SK-N-SH (cell line): Measurements from ENCODE around the gene MATR3. TPM values are rescaled to one million over a fixed set of nuclear protein-coding genes. Genes with fewer than 3 reads are reported as not detected.

Experiments used
- CTCF ChIA-PET: fragments of 300-600, 350-600 bp; formaldehyde crosslinking; extraction: SDS; loops from one replicate; lab custom pipeline; 2021; lab: Yijun Ruan, JAX
- POLR2A ChIA-PET: fragments of 350-600 bp; sonication (Branson Sonifier 250); formaldehyde crosslinking; extraction: SDS; loops from one replicate; lab custom pipeline; 2020; ENCODE audit warnings: antibody characterized with exemption, inconsistent platforms; lab: Yijun Ruan, JAX
- DNase-seq: peaks from one replicate; pipeline ENCODE4 v3.0.0; 2012
- H2AFZ ChIP-seq: fragments of 200-600 bp; sonication (generic); 2 replicates; pipeline ENCODE4 v1.8.1; 2016; ENCODE audit warnings: antibody characterized with exemption, mild to moderate bottlenecking, low read depth
- H3F3A ChIP-seq: fragments of 200-600 bp; sonication (generic); replicated peaks from 2 replicates; pipeline ENCODE3; 2016; ENCODE audit warnings: antibody characterized with exemption, mild to moderate bottlenecking; ENCODE audit not compliant: insufficient read depth
- H3K27ac ChIP-seq, 2 experiments: fragments of 200-500 bp in 1 of 2; fragments of 200-600 bp in 1 of 2; sonication (Bioruptor generic) in 1 of 2; sonication (generic), shearing (Covaris generic) in 1 of 2; 2 replicates each; pipeline versions ENCODE4 v1.5.1 to v1.6.1; 2014 to 2016; ENCODE audit warnings: low read depth in 2 of 2, inconsistent platforms in 1 of 2, low read length in 1 of 2, mild to moderate bottlenecking in 1 of 2, mixed read lengths in 1 of 2
- H3K27me3 ChIP-seq: fragments of 200-600 bp; sonication (generic), shearing (Covaris generic); 2 replicates; pipeline ENCODE4 v1.6.1; 2016; ENCODE audit warnings: mixed run types; ENCODE audit not compliant: insufficient read depth
- H3K36me3 ChIP-seq, 2 experiments: fragments of 200-500 bp in 1 of 2; fragments of 200-600 bp in 1 of 2; sonication (Bioruptor generic) in 1 of 2; sonication (generic) in 1 of 2; replicated peaks in 1 of 2; 2 replicates each; pipeline versions ENCODE3 to v1.5.1; 2014 to 2016; ENCODE audit warnings: low read length in 1 of 2, mild to moderate bottlenecking in 1 of 2; ENCODE audit not compliant: insufficient read depth in 2 of 2, control insufficient read depth in 1 of 2
- H3K4me1 ChIP-seq, 2 experiments: fragments of 200-500 bp in 1 of 2; fragments of 200-600 bp in 1 of 2; sonication (Bioruptor generic) in 1 of 2; sonication (generic), shearing (Covaris generic) in 1 of 2; 2 replicates each; pipeline versions ENCODE4 v1.5.1 to v1.6.1; 2014 to 2016; ENCODE audit warnings: low read depth in 1 of 2, low read length in 1 of 2, mixed run types in 1 of 2; ENCODE audit not compliant: insufficient read depth in 2 of 2, control insufficient read depth in 1 of 2
- H3K4me2 ChIP-seq: fragments of 200-600 bp; sonication (generic), shearing (Covaris generic); 2 replicates; pipeline ENCODE4 v1.6.1; 2017; ENCODE audit warnings: mixed run types
- H3K4me3 ChIP-seq, 2 experiments: fragments of 200-500 bp in 1 of 2; fragments of 200-600 bp in 1 of 2; sonication (Bioruptor generic) in 1 of 2; sonication (generic), shearing (Covaris generic) in 1 of 2; 2 replicates each; pipeline versions ENCODE4 v1.5.1 to v1.8.1; 2014 to 2016; ENCODE audit warnings: low read depth in 2 of 2, inconsistent platforms in 1 of 2, low read length in 1 of 2, mild to moderate bottlenecking in 1 of 2, mixed read lengths in 1 of 2, moderate library complexity in 1 of 2
- H3K79me2 ChIP-seq: fragments of 200-600 bp; sonication (generic); 2 replicates; pipeline ENCODE4 v1.8.1; 2017; ENCODE audit warnings: mild to moderate bottlenecking; ENCODE audit not compliant: insufficient read depth
- H3K9ac ChIP-seq: fragments of 200-600 bp; sonication (generic); 2 replicates; pipeline ENCODE4 v1.6.1; 2017; ENCODE audit warnings: mixed run types
- H3K9me2 ChIP-seq: fragments of 200-600 bp; sonication (generic); 2 replicates; pipeline ENCODE4 v1.6.1; 2017; ENCODE audit warnings: mixed run types
- H3K9me3 ChIP-seq: fragments of 200-600 bp; sonication (generic); 2 replicates; pipeline ENCODE4 v1.6.1; 2017; ENCODE audit warnings: mixed run types, mild to moderate bottlenecking, moderate library complexity
- H4K20me1 ChIP-seq: fragments of 200-600 bp; sonication (generic); 2 replicates; pipeline ENCODE4 v1.6.1; 2017; ENCODE audit warnings: mild to moderate bottlenecking, mixed run types; ENCODE audit not compliant: insufficient read depth
- POLR2AphosphoS5 ChIP-seq: IDR thresholded peaks from 2 replicates; pipeline ENCODE4 v1.6.1; 2012; ENCODE audit warnings: low read depth, low read length
- RFX5 ChIP-seq: IDR thresholded peaks from 2 replicates; pipeline ENCODE4 v1.6.1; 2012; ENCODE audit warnings: mild to moderate bottlenecking, improper control_type of control experiment, low read length
- USF1 ChIP-seq: IDR thresholded peaks from 2 replicates; pipeline ENCODE4 v1.4.0; 2012; ENCODE audit warnings: low read depth, borderline replicate concordance
- ZBTB33 ChIP-seq: IDR thresholded peaks from 2 replicates; pipeline ENCODE4 v1.4.0; 2012; ENCODE audit warnings: low read depth, borderline replicate concordance
- WGBS: methylation state at CpG from one replicate; pipeline ENCODE4 v1.1.6; 2017; ENCODE audit warnings: low lambda C conversion rate; 5-methylcytosine and 5-hydroxymethylcytosine counted together
- polyA plus RNA-seq, 3 experiments: library from polyadenylated mRNA; depleted of rRNA; stranded (reverse); fragments of >200 nt; gene quantifications; 2 replicates each; pipeline ENCODE4 v1.2.3, GENCODE V29; 2012

MATR3 gene
- polyA plus RNA-seq, 1 of the 3 experiments (the other 2 are of a cell fraction) = 40.4 TPM

- peak overlapping the region; percentile 86 for H2AFZ ChIP-seq
- DNase-seq = no peak
- 91% methylated on average over 6 of the region's 6 CpGs for WGBS
- H3K79me2 ChIP-seq = peaks cover 34% of the 10 kb centered on the region
- H4K20me1 ChIP-seq = peaks cover 4% of the 10 kb centered on the region; the same call in 1 of the 2 replicates
- peaks cover 11 to 24% of the 10 kb centered on the region in 2 experiments for H3K36me3 ChIP-seq
- peak; percentile 70; the same call in 1 of the 2 replicates for TF ChIP-seq USF1
- no peak for TF ChIP-seq ZBTB33
- H3K4me3 ChIP-seq = peak overlapping the region; percentile 61 to 69; a peak in 1 of 4 replicates
- CTCF ChIA-PET = interaction anchor here (0.6 to 2.6 kb wide), 7 partner anchors 9 to 631 kb away, joined by 3 to 11 read pairs (median 3); no protein-coding TSS in a partner anchor
- H3K4me2 ChIP-seq = peak overlapping the region; percentile 89
- peak overlapping the region; percentile 76; the same call in 1 of the 2 replicates for H3K9ac ChIP-seq
- POLR2A ChIA-PET = interaction anchor here (1.7 to 1.9 kb wide), 2 partner anchors 21 to 697 kb away, joined by 5 to 9 read pairs; partner anchors contain the start of genes HSPA9 and MATR3
- H3F3A ChIP-seq = peaks cover 26% of the 10 kb centered on the region
- H3K27ac ChIP-seq = peak overlapping the region; percentile 63 to 64; a peak in 2 of 4 replicates
- H3K9me2 ChIP-seq = no peaks in the 10 kb centered on the region
- peaks cover 20 to 26% of the 10 kb centered on the region in 2 experiments; a peak in 2 of 4 replicates for H3K4me1 ChIP-seq
- no peaks in the 10 kb centered on the region for H3K27me3 ChIP-seq
- no peaks in the 10 kb centered on the region for H3K9me3 ChIP-seq
Observed at GRCh38 chr5:139272471-139273321, 20.8 kb upstream of the MATR3 start.

- H3K9ac ChIP-seq = peak overlapping the region; percentile 76; the same call in 1 of the 2 replicates
- peak overlapping the region; percentile 89 for H3K4me2 ChIP-seq
- CTCF ChIA-PET = interaction anchor here (0.9 to 2.6 kb wide), 3 partner anchors 9 to 135 kb away, joined by 3 to 11 read pairs (median 7); no protein-coding TSS in a partner anchor
- H3K9me2 ChIP-seq = no peaks in the 10 kb centered on the region
- POLR2A ChIA-PET = interaction anchor here (1.7 to 1.9 kb wide), 2 partner anchors 21 to 698 kb away, joined by 5 to 9 read pairs; partner anchors contain the start of genes HSPA9 and MATR3
- peak; percentile 64 for DNase-seq
- no peaks in the 10 kb centered on the region for H3K27me3 ChIP-seq
- H3K4me3 ChIP-seq = peak overlapping the region; percentile 61 to 69
- peak overlapping the region; percentile 86 for H2AFZ ChIP-seq
- peaks cover 12 to 29% of the 10 kb centered on the region in 2 experiments for H3K36me3 ChIP-seq
- WGBS = 7% methylated on average over 3 of the region's 3 CpGs
- H3F3A ChIP-seq = peaks cover 26% of the 10 kb centered on the region
- peak overlapping the region; percentile 63 to 64; a peak in 2 of 4 replicates for H3K27ac ChIP-seq
- H3K79me2 ChIP-seq = peaks cover 34% of the 10 kb centered on the region
- H3K9me3 ChIP-seq = no peaks in the 10 kb centered on the region
- peaks cover 4% of the 10 kb centered on the region; the same call in 1 of the 2 replicates for H4K20me1 ChIP-seq
- peaks cover 20 to 26% of the 10 kb centered on the region in 2 experiments; a peak in 2 of 4 replicates for H3K4me1 ChIP-seq
- TF ChIP-seq RFX5 (no peak), POLR2AphosphoS5 (no peak)
Observed at GRCh38 chr5:139273322-139273571, 20.3 kb upstream of the MATR3 start.
